Posterior vena cava (tissue), 2 donors: ENCODE measurements around the gene DYNC1I1. TPM values are rescaled to one million over a fixed set of nuclear protein-coding genes. Genes with fewer than 3 reads are reported as not detected.

Source experiments
- DNase-seq: peaks from one replicate; pipeline ENCODE4 v3.0.0-alpha.2; 2020; ENCODE audit warnings: low spot score
- intact Hi-C, 2 donors: fragments of 100-400 bp; cut with DNase I; formaldehyde crosslinking; loops; one replicate each; pipeline versions ENCODE4 v1.14.1 to v1.14.2; 2022 to 2023
- total RNA-seq, 2 donors: library from RNA; stranded (reverse); fragmentation: NEBNext Ultra II Directional; extraction: Animal tissue kit (Norgen Biotek cat#: 25700); gene quantifications; one replicate each; pipeline ENCODE4 v1.2.1, GENCODE V29; 2021
- donor health status: DM: yes; HTN: yes; CAD: no.
- donor health status: DM: yes; HTN: yes; CAD: no.

DYNC1I1 gene
- total RNA-seq, 2 donors from 2014 or later = 15.8 to 17.9 TPM

DNA sequence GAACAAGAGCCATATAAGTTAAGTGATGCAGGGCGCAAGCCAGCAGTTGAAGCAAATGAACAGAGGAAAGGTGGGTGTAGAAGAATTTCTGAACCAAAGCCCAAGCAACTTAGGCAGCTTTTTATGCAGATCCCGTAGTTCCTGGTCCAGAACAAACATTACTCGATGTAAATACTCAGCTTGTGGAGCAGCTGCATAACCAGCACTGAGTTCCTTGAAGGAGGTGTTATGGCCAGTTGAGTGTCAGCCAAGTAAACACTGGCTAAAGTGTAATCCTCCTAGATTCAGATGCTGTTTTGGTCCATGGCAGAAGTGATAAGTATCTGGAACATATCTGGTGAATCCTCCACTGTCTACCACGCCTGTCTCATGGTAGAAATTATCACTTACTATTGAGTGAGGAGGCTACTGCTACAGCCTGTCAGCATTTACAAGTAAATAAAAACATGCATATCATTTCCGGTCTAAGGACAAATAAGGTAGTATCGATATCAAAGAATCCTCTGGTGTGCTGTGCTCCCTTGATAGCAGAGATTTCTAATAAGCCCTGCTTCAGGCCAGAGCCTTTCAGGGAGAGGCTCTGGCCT is 213.9 kb downstream of the DYNC1I1 start:
- intact Hi-C loops = no loop called here
- DNase-seq = no peak

DNA sequence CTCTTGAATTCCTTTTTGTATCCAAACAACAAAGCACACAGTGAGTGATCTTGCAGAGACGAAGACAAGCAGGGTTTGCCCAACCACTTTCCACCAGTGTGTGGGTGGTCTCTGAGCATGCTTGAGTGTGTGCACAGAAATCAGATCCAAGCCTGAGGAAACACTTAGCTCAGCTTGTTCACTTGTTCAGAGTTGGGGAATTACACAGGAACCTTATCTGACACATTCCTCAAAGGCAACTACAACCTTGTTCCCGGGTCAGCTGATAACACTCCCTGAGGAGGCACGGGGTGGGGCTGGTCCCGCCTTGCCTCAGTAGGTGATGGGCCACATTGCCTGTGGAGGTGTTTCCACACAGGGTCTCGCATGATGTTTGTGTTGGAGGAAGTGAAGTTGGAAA is 216.9 kb downstream of the DYNC1I1 start:
- intact Hi-C loops = no loop called here
- DNase-seq = no peak

DNA sequence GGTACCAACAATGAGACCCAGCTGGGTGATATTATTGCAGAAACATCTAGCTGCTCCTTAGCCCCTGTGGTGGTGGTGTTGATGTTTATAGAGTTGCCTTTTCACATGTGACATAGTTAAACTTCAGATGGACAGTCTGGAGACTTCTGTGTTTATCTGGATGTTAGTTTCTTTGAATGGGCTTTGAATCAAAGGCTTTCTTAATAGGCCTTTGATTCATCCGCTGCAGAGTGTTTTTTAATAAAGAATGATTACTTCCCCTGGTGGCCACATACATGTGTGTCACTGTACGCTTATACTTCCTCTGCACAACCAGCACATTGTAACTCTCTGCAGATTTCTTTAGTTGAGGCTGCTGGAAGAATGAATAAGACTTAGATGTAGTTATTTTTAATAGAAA is 221.0 kb downstream of the DYNC1I1 start:
- DNase-seq = no peak
- intact Hi-C loops = no loop called here

- no peak for DNase-seq
- intact Hi-C loops = no loop called here
These were observed 223.8 kb downstream of the DYNC1I1 start for GRCh38 chr7:95996174-95996573.

DNA sequence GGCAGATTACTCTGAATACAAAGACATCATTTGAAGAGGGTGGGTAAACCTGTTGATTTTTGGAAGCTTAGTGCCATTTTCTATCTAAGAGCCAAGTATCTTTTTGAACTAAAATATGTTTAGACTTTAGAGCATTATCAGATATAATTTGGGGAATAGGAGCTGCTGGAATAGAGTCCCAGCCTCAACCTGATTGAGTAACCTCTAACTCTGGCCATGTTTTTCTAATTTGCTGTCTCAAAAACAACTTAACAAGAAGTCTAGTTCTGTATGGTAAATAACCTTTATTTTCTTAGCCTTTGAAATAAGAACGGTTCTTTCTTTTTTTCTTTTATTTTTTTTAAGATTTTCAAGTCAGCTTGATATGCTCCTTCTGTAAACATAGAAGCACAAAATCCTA is 224.5 kb downstream of the DYNC1I1 start:
- DNase-seq = no peak
- intact Hi-C loops = no loop called here

DNA sequence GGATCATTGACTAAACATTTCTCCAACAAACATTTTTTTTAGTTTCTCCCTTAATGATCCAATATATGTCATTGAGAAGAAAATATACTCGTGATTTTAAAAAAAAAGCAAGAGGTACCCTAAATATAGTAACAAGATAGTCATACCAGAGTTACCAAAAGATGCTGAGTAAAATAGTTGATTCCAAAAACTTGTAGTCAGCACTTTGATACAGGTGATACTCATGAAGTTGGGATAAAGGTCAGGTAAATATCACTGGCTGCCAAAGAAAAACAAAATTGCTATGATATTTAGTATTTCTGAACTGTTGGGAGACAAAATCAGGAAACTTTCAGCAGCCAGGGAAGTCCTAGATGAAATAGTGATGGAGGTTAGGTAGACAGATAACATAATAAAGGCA is 225.3 kb downstream of the DYNC1I1 start:
- no peak for DNase-seq
- intact Hi-C loops = no loop called here

GRCh38 chr7:95999481-95999880 is 227.1 kb downstream of the DYNC1I1 start:
- intact Hi-C loops = no loop called here
- no peak for DNase-seq

DNA sequence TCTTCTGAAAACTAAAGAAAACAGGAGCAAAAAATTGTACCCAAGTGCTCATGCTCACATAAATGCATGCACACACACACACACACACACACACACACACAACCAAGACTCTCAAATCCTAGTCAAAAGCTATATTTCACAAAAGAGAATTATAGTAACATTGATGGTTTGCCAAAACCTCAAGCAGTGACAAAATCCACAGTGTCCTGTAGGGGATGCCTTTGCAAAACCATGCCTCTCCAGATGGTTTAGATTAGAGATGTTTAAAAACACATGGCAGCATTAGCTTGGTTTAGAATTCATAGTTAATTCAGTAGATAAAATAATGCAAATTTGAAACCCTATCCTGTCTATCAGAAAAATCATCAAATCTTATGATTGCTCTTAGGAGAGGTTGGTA is 232.2 kb downstream of the DYNC1I1 start:
- intact Hi-C loops = no loop called here

DNA sequence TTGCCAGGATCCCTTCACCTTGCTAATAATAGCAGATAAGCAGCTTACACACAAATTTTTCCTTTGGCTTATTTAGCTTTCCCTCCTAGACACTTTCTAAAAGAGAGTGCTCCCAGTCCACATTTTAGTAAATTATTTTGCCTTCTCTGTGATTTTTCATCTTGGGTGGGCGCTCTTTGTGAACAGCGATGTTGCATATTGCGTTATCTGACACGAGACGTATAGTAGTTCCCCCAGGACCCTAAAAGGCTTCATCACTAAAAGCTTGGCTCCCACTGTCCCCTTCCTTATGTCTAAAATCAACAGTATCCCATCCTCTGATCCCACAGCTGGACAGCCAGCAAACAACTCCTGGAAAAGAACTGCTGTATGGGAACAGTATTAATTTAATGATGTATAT is 232.9 kb downstream of the DYNC1I1 start:
- intact Hi-C loops = no loop called here
- DNase-seq = no peak

More for the DNA sequence above, 232.2 kb downstream of the DYNC1I1 start:
- DNase-seq = no peak

- no peak for DNase-seq
- intact Hi-C loops = no loop called here
These were observed 236.8 kb downstream of the DYNC1I1 start for GRCh38 chr7:96009148-96009547.

- intact Hi-C loops = no loop called here
- DNase-seq = no peak
These were observed 241.5 kb downstream of the DYNC1I1 start for GRCh38 chr7:96013836-96014235.

DNA sequence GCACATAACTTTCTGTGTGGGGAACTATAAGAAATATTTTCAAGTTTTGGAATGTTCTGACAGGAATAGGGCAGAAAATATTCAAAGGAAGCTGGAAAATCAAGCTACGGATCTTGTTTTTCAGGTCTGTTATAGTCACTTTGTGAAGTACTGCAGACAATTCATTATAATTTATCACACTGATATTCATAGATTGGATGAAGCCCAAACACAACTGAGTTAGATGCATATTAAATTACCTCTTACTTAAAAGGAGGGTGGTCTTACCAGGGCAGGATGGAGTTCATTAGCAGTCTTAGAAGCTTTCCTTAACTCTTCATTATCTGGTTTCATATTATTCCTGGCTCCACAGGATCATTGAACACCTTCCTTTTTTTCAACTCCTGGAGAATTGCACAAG is 242.3 kb downstream of the DYNC1I1 start:
- intact Hi-C loops = no loop called here
- DNase-seq = no peak

DNA sequence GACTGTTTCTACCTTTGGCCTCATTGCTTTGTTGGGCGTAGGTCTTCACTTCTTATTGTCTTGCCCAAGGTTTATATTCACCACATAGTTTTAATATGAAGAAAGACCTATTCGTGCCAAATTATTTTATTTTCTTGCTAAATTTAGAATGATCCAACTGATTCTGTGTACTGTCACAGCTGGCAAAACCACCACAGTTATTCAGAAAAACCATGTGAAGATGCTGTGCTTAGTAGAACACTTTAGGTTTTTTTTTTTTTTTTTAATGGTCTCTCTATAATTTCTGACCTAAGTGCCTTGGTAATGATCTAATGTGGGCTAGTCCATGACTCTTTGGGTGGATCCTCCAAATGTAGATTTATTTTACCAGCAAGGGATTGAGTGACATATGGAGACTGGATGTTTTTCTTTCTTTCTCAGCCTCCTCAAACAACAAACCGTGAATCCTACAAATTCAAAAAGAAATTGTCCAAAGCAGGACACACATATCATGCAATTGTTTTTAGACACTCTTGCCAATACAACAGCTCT is 243.8 kb downstream of the DYNC1I1 start:
- no peak for DNase-seq
- intact Hi-C loops = no loop called here

DNA sequence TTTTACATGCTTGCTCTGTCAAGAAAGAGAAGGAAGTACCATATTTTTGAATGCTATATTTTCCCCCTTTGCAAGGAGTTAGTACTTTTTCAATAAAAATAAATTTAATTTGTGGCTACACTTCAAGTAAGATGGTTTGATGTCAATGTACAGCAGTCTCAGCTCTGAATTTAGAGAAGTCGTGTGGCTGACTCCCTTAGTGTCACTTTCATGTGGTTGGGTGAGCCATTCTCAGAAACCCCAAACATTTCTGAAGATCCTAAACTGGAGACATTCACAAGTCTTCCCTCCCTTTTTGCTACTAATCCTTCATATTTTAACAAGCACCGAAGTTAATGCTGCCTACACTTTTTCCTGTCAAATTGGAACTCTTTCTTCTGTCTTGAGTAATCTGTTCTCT is 244.4 kb downstream of the DYNC1I1 start:
- DNase-seq = no peak
- intact Hi-C loops = no loop called here

GRCh38 chr7:96017877-96018276 is 245.5 kb downstream of the DYNC1I1 start:
- no peak for DNase-seq
- intact Hi-C loops = no loop called here

- intact Hi-C loops = no loop called here
These were observed 249.2 kb downstream of the DYNC1I1 start for GRCh38 chr7:96021568-96021967.

GRCh38 chr7:96023387-96023786 is 251.0 kb downstream of the DYNC1I1 start:
- intact Hi-C loops = no loop called here
- DNase-seq = no peak

More at GRCh38 chr7:96021568-96021967, 249.2 kb downstream of the DYNC1I1 start:
- no peak for DNase-seq

GRCh38 chr7:96026010-96026409 is 253.7 kb downstream of the DYNC1I1 start:
- intact Hi-C loops = no loop called here
- no peak for DNase-seq

GRCh38 chr7:96026611-96027010 is 254.3 kb downstream of the DYNC1I1 start:
- DNase-seq = no peak
- intact Hi-C loops = no loop called here

DNA sequence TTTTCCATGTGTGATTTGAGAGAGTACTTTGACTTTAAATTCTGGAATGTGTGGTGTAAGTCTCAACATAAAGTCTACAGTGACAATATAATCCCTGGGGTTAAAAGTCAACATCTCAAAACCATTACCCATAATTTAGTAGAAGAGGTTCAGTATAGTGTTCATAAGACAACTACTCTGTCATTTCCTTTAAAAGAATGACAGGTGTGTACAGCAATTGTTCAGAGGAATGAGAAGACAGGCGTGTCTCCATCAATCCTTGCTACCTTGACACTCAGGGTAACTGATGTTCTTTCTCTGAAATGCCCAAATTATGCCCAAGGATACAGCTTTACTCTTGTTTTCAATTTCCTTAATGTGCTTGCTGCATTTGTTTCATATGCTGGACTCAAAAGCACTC is 256.4 kb downstream of the DYNC1I1 start:
- intact Hi-C loops = no loop called here

GRCh38 chr7:96033009-96033598 is 260.8 kb downstream of the DYNC1I1 start:
- intact Hi-C loops = no loop called here

More for the DNA sequence above, 256.4 kb downstream of the DYNC1I1 start:
- no peak for DNase-seq

More at GRCh38 chr7:96033009-96033598, 260.8 kb downstream of the DYNC1I1 start:
- DNase-seq = no peak
